ENCODE results near the gene CMSS1.

CMSS1 gene

DNA sequence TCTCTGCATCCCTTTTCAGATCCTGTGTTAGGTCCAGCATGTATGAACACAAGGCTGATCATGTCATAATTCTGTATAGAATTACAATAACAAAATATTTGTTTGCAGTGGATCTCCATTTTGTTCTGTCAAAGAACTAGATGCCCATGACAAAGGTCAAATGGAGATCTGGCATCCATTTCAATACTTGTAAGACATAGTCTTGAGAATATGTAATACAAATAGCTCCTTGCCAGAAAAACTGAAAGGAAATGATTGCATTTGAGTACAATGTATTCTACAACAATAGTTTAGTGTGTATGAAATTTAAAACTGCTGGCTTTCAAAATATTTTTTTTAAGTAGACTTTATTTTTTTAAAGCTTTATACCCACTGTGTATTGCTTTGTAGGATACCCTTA lies 101.1 kb downstream of the CMSS1 start (continued):
- TF ChIP-seq ZNF416 (tag by site-specific recombination; IDR thresholded peaks at IDR 0.05) (no peak), ZNF157 (tag by site-specific recombination; IDR thresholded peaks at IDR 0.05) (no peak), HOXC10 (CRISPR knock-in tag; IDR thresholded peaks at IDR 0.05) (no peak), ZFP41 (tag by site-specific recombination; IDR thresholded peaks at IDR 0.05; ENCODE audit: borderline replicate concordance) (no peak), ZNF529 (tag by site-specific recombination; IDR thresholded peaks at IDR 0.05; ENCODE audit: insufficient replicate concordance) (no peak), WT1 (tag by site-specific recombination; IDR thresholded peaks at IDR 0.05) (no peak)

DNA sequence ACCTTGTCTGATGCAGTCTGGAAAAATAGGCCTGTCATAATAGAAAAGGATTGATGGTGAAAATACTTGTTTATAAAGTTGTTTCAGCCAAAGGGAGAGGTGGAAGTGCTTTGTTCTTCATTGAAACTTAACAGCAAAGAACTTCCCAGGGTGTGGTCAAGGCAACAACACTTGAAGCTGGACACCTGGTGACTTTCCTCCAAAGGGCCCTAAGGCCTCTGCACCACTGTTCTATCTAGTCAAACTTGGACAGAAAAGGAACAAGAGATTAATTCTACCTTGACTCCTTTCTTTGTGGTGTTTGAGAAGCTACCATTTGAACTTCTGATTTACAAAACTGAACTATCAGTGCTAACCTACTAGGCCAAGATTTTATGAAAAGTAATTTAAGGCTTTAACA lies 102.0 kb downstream of the CMSS1 start:
- no peak overlapping the region for H3K4me3 ChIP-seq (ENCODE audit: low read depth, low read length)
- H3K36me3 ChIP-seq (ENCODE audit: control insufficient read depth in 2 of 2, insufficient read depth in 1 of 2, low read length in 2 of 2), result no peaks in the 10 kb centered on the region
- ChIA-PET CTCF (interaction anchor here (0.6 kb wide), 1 partner anchor 1179 kb away, joined by 4 read pairs; no protein-coding TSS in a partner anchor), POLR2A (interaction anchor here (0.6 kb wide), 1 partner anchor 25 kb away, joined by 4 read pairs; no protein-coding TSS in a partner anchor)
- no peak overlapping the region for H3K27ac ChIP-seq (ENCODE audit: extremely low read depth, low read depth, low read length)
- TF ChIP-seq, protein P1, sequence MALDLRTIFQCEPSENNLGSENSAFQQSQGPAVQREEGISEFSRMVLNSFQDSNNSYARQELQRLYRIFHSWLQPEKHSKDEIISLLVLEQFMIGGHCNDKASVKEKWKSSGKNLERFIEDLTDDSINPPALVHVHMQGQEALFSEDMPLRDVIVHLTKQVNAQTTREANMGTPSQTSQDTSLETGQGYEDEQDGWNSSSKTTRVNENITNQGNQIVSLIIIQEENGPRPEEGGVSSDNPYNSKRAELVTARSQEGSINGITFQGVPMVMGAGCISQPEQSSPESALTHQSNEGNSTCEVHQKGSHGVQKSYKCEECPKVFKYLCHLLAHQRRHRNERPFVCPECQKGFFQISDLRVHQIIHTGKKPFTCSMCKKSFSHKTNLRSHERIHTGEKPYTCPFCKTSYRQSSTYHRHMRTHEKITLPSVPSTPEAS (tag by site-specific recombination; IDR thresholded peaks at IDR 0.05), result no peak
- TF ChIP-seq, protein P2, sequence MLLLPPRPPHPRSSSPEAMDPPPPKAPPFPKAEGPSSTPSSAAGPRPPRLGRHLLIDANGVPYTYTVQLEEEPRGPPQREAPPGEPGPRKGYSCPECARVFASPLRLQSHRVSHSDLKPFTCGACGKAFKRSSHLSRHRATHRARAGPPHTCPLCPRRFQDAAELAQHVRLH (tag by site-specific recombination; IDR thresholded peaks at IDR 0.05), result no peak
- TF ChIP-seq ZNF146 (tag by site-specific recombination; IDR thresholded peaks at IDR 0.05) (no peak), IKZF3 (tag by site-specific recombination; IDR thresholded peaks at IDR 0.05) (no peak), ZNF670 (tag by site-specific recombination; IDR thresholded peaks at IDR 0.05; ENCODE audit: low read depth) (no peak), ZNF48 (tag by site-specific recombination; IDR thresholded peaks at IDR 0.05) (no peak), ZNF654 (tag by site-specific recombination; IDR thresholded peaks at IDR 0.05; ENCODE audit: low read depth) (no peak), ZNF791 (tag by site-specific recombination; IDR thresholded peaks at IDR 0.05) (no peak), ZNF10 (tag by site-specific recombination; IDR thresholded peaks at IDR 0.05) (no peak), ZFP69B (tag by site-specific recombination; IDR thresholded peaks at IDR 0.05) (no peak), ZNF274 (IDR thresholded peaks at IDR 0.05; ENCODE audit: low read length) (no peak), ZNF274 (tag by site-specific recombination; IDR thresholded peaks at IDR 0.05; ENCODE audit: borderline replicate concordance) (no peak), SETDB1 (IDR thresholded peaks at IDR 0.05; ENCODE audit: insufficient read length, low read length) (no peak), ZNF214 (tag by site-specific recombination; IDR thresholded peaks at IDR 0.05; ENCODE audit: borderline replicate concordance) (no peak), ZNF658 (tag by site-specific recombination; IDR thresholded peaks at IDR 0.05) (no peak)
- TF ChIP-seq, protein P3, sequence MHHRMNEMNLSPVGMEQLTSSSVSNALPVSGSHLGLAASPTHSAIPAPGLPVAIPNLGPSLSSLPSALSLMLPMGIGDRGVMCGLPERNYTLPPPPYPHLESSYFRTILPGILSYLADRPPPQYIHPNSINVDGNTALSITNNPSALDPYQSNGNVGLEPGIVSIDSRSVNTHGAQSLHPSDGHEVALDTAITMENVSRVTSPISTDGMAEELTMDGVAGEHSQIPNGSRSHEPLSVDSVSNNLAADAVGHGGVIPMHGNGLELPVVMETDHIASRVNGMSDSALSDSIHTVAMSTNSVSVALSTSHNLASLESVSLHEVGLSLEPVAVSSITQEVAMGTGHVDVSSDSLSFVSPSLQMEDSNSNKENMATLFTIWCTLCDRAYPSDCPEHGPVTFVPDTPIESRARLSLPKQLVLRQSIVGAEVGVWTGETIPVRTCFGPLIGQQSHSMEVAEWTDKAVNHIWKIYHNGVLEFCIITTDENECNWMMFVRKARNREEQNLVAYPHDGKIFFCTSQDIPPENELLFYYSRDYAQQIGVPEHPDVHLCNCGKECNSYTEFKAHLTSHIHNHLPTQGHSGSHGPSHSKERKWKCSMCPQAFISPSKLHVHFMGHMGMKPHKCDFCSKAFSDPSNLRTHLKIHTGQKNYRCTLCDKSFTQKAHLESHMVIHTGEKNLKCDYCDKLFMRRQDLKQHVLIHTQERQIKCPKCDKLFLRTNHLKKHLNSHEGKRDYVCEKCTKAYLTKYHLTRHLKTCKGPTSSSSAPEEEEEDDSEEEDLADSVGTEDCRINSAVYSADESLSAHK (tag by site-specific recombination; IDR thresholded peaks at IDR 0.05), result no peak
- TF ChIP-seq, protein P4, sequence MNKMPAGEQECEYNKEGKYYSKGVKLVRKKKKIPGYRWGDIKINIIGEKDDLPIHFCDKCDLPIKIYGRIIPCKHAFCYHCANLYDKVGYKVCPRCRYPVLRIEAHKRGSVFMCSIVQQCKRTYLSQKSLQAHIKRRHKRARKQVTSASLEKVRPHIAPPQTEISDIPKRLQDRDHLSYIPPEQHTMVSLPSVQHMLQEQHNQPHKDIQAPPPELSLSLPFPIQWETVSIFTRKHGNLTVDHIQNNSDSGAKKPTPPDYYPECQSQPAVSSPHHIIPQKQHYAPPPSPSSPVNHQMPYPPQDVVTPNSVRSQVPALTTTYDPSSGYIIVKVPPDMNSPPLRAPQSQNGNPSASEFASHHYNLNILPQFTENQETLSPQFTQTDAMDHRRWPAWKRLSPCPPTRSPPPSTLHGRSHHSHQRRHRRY (tag by site-specific recombination; IDR thresholded peaks at IDR 0.05), result no peak
- TF ChIP-seq, protein P5, sequence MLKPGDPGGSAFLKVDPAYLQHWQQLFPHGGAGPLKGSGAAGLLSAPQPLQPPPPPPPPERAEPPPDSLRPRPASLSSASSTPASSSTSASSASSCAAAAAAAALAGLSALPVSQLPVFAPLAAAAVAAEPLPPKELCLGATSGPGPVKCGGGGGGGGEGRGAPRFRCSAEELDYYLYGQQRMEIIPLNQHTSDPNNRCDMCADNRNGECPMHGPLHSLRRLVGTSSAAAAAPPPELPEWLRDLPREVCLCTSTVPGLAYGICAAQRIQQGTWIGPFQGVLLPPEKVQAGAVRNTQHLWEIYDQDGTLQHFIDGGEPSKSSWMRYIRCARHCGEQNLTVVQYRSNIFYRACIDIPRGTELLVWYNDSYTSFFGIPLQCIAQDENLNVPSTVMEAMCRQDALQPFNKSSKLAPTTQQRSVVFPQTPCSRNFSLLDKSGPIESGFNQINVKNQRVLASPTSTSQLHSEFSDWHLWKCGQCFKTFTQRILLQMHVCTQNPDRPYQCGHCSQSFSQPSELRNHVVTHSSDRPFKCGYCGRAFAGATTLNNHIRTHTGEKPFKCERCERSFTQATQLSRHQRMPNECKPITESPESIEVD (tag by site-specific recombination; IDR thresholded peaks at IDR 0.05), result no peak
- TF ChIP-seq, protein P6, sequence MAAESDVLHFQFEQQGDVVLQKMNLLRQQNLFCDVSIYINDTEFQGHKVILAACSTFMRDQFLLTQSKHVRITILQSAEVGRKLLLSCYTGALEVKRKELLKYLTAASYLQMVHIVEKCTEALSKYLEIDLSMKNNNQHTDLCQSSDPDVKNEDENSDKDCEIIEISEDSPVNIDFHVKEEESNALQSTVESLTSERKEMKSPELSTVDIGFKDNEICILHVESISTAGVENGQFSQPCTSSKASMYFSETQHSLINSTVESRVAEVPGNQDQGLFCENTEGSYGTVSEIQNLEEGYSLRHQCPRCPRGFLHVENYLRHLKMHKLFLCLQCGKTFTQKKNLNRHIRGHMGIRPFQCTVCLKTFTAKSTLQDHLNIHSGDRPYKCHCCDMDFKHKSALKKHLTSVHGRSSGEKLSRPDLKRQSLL (tag by site-specific recombination; IDR thresholded peaks at IDR 0.05), result no peak
- TF ChIP-seq, protein P7, sequence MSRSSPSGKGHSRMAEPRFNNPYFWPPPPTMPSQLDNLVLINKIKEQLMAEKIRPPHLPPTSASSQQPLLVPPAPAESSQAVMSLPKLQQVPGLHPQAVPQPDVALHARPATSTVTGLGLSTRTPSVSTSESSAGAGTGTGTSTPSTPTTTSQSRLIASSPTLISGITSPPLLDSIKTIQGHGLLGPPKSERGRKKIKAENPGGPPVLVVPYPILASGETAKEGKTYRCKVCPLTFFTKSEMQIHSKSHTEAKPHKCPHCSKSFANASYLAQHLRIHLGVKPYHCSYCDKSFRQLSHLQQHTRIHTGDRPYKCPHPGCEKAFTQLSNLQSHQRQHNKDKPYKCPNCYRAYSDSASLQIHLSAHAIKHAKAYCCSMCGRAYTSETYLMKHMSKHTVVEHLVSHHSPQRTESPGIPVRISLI (tag by site-specific recombination; IDR thresholded peaks at IDR 0.05), result no peak
- H3K9me3 ChIP-seq (ENCODE audit: control insufficient read depth, insufficient read depth, low read depth, low read length), result no peaks in the 10 kb centered on the region
- peaks cover 3% of the 10 kb centered on the region; the same call in 1 of the 2 replicates for H3K4me1 ChIP-seq (ENCODE audit: control insufficient read depth, insufficient read depth, low read length)
